ENCODE results near the gene NOP9.
"Not testable (repeated sequence)": the region's sequence is repeated elsewhere in the genome, so short reads cannot be mapped to it uniquely, and the experiment has no call there.

NOP9 gene

GRCh38 chr14:24310265-24310645 is 10.6 kb downstream of the NOP9 start:
- DNase-seq (ENCODE audit: low spot score) = no peak

GRCh38 chr14:24310646-24311604 is 11.3 kb downstream of the NOP9 start, which contains the start of gene LTB4R:
Gene LTB4R, plus strand, starts transcription at chr14:24311502. Its CDS starts 4,150 bp downstream, at chr14:24315652.
- DNase-seq (ENCODE audit: low spot score) = peak; percentile 65

GRCh38 chr14:24311837-24312615 is 12.4 kb downstream of the NOP9 start:
- no peak for DNase-seq (ENCODE audit: low spot score)

- no peak for DNase-seq (ENCODE audit: low spot score)
Measured at GRCh38 chr14:24312736-24313507, 13.3 kb downstream of the NOP9 start.

DNA sequence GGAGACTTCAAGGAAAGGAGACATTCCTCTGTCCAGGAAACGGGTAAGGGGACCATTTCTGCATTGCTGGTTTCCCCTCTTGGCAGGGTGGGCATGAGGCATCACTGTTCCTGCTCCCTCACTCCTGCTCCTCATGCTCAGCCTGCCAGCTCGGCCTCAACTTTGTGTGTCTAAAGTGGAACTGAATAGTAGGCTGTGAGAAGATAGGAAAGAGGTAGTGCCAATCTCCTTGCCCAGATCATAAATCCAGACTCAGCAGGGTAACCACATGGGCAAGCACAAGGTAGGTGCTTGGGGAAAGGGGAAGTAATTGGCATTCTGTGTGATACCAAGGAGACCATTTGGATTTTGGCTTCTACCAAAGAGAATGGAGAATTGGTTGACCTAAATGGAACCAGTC is 14.3 kb downstream of the NOP9 start:
- no peak for DNase-seq (ENCODE audit: low spot score)

DNA sequence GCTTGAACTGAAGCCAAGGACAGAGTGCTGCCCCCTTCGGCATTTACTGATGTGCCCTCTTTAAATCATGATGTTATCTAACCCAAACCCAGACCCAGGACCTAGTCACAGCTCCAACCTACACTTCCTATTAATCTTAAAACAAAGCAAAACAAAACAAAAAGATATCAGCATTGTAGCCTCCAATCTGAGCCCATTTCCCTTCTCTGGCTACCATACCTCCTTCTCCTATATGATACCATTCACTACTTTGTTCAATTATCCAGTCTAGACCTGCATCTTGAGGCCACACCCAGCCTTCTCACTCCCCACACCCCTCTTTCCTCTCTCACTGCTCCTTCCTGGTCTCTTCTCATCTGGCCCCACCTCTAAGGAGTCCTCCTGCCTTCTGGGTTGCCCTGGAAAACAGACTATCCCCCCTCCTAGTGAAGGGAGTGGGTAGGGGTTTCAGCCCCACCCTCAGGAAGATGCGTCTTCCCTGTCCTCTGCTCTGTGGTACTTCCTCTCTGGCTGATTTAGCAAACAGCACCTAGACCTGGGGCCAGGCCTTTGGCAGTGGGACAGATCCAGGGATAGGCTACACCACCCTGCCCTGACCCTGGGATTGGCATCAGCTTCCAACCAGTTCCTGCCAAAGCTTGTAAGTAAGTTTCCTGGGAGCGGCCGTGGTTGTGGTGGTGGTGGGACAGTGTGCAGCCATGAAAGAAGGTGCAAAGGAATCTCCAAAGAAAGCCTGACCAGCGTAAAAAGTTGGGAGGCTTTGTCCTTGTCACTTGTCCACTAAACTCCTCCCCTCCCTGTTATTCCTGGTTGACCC is 14.9 kb downstream of the NOP9 start:
- DNase-seq (ENCODE audit: low spot score) = no peak

DNA sequence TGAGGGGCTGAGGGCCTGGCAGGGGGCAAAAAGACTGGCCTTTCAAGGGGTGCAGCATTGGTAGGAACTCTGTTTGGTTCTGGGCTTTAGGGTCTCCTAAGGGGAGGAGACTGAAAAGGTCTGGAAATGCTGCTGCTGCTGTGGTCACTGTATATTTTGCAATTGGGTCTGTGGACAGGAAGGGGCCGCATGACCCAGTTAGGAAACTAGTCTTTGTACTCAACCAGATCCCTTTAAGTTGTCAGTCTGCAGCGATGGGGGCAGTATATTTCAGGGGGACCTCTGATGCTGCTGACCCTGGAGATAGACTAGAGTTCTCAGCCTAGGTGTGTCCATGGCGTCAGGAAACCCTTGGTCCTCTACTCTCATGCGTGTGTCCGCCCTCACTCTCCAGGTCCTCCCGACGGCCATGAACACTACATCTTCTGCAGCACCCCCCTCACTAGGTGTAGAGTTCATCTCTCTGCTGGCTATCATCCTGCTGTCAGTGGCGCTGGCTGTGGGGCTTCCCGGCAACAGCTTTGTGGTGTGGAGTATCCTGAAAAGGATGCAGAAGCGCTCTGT is 15.7 kb downstream of the NOP9 start:
- DNase-seq (ENCODE audit: low spot score) = no peak

GRCh38 chr14:24315807-24316596 is 16.4 kb downstream of the NOP9 start:
- DNase-seq (ENCODE audit: low spot score) = no peak

- DNase-seq (ENCODE audit: low spot score) = no peak
Measured at GRCh38 chr14:24316597-24316950, 16.9 kb downstream of the NOP9 start.

GRCh38 chr14:24317141-24317928 is 17.7 kb downstream of the NOP9 start:
- DNase-seq (ENCODE audit: low spot score) = no peak

GRCh38 chr14:24321212-24321975 is 21.7 kb downstream of the NOP9 start:
- DNase-seq (ENCODE audit: low spot score) = no peak

DNA sequence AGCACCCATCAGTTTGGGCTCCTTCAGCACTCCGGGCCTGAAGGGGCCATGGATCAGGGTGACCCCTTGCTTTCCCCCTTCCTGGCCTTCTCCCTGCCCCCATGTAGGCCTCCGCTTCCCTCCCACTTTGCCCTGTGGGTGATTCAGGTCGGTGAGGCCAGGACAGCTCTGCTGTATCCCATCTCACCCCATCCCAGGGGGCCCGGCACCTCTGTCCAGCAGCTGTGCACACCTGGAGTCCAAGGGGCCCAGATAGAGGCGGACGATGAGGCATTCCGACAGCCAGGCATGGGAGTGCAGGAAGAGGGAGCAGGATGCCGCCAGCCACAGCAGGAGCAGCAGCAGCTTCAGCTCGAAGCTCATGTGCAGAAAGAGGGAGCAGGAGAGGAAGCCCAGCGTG is 23.0 kb downstream of the NOP9 start:
- DNase-seq (ENCODE audit: low spot score) = no peak

GRCh38 chr14:24323341-24323740 is 23.7 kb downstream of the NOP9 start:
- DNase-seq (ENCODE audit: low spot score) = no peak

- DNase-seq (ENCODE audit: low spot score) = no peak
Measured at GRCh38 chr14:24324024-24324423, 24.4 kb downstream of the NOP9 start.

GRCh38 chr14:24325041-24325530 is 25.4 kb downstream of the NOP9 start:
- DNase-seq (ENCODE audit: low spot score) = no peak

- DNase-seq (ENCODE audit: low spot score) = no peak
Measured at GRCh38 chr14:24325963-24326362, 26.3 kb downstream of the NOP9 start.

- DNase-seq (ENCODE audit: low spot score) = no peak
Measured at GRCh38 chr14:24327303-24327702, 27.7 kb downstream of the NOP9 start.

DNA sequence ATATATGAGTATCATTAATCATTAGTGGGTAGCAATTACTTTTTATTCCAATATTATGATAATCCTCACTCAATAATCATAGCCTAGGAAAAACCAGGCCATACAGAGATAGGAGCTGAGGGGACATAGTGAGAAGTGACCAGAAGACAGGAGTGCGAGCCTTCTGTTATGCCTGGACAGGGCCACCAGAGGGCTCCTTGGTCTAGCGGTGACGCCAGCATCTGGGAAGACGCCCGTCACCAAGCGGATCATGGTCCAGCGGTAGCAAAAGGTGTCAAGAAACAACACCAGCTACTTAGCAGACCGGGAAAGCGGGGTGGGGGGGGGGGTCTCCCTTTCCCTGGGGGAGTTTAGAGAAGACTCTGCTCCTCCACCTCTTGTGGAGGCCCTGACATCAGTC is 28.3 kb downstream of the NOP9 start:
- DNase-seq (ENCODE audit: low spot score) = not testable (repeated sequence)

Measured in NAMALWA (cell line).